ENCODE data around the gene MAP1B. TPM values are rescaled to one million over a fixed set of nuclear protein-coding genes. Genes with fewer than 3 reads are reported as not detected.

MAP1B gene
- total and polyA plus RNA-seq, 2 of the 4 experiments (the other 2 are of a cell fraction): 41.1 to 183 TPM

- TF ChIP-seq BHLHE40 (IDR thresholded peaks at IDR 0.05; ENCODE audit: low read depth, low read length): no peak
- TF ChIP-seq RFX5 (IDR thresholded peaks at IDR 0.05; ENCODE audit: low read depth, low read length): no peak
Measured at GRCh38 chr5:72210888-72211678, 103.8 kb downstream of the MAP1B start (continued).

DNA sequence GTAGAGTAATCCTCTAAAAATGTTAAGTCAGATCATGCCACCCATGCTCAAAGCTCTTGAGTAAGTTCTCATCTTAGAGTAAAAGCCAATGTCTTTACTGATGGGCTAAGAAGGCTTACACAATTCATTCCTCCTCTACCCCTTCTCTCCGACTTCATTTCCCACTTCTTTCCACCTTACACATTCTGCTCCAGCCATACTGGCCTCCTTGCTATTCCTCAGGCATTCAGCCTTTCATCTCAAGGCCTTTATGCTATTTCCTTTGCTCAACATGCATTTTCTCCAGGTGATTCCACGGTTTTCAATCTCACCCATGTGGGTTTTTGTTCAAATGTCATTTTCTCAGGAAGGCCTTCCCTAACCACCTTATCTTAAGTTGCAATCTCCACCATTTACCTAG lies 104.9 kb downstream of the MAP1B start:
- WGBS, 2 experiments (ENCODE audit: extremely low coverage in 2 of 2, insufficient read length in 1 of 2): 100% methylated on average over 1 of the region's 2 CpGs; no CpG with 5 or more reads in 1 of the 2 experiments
- peak overlapping the region; percentile 11; the same call in 1 of the 2 replicates for H4K5ac ChIP-seq (ENCODE audit: low read depth, low read length)
- intact Hi-C loops (cut with micrococcal nuclease) (no loop called here), in situ Hi-C loops (cut with MboI; ENCODE audit: low sequenced_read_pairs) (no loop called here), dilution Hi-C loops (cut with HindIII; ENCODE audit: low sequenced_read_pairs, unreplicated experiment) (no loop called here)
- no peak overlapping the region; the same call in 1 of the 2 replicates for H2AK5ac ChIP-seq (ENCODE audit: low read depth, low read length)
- peak overlapping the region; percentile 58; the same call in 1 of the 2 replicates for H3K4ac ChIP-seq (ENCODE audit: low read depth, low read length)
- no peaks in the 10 kb centered on the region for H4K20me1 ChIP-seq (ENCODE audit: insufficient read depth, low read length)
- peak overlapping the region; percentile 57 for H2BK5ac ChIP-seq (ENCODE audit: low read depth, low read length, poor library complexity, severe bottlenecking)
- no peaks in the 10 kb centered on the region for H3K9me3 ChIP-seq (ENCODE audit: control insufficient read depth, insufficient read depth, low read length)
- H3K9ac ChIP-seq (ENCODE audit: low read depth, low read length): no peak overlapping the region
- H3K18ac ChIP-seq (ENCODE audit: low read depth, low read length): no peak overlapping the region; the same call in 1 of the 2 replicates
- H3K9me1 ChIP-seq (ENCODE audit: insufficient read depth, low read length): peaks cover 10% of the 10 kb centered on the region; the same call in 1 of the 2 replicates
- H2AK9ac ChIP-seq (replicated peaks; ENCODE audit: low read depth, low read length, poor library complexity): no peak overlapping the region
- peaks cover 2% of the 10 kb centered on the region for H3K36me3 ChIP-seq (ENCODE audit: control insufficient read depth, insufficient read depth, low read length)
- no peak overlapping the region for H3K27ac ChIP-seq (ENCODE audit: insufficient read depth, low read length)
- H3K4me3 ChIP-seq (ENCODE audit: insufficient read depth, low read depth, low read length): no peak overlapping the region
- H4K8ac ChIP-seq (ENCODE audit: low read depth in 2 of 2, low read length in 2 of 2): peak overlapping the region in 1 of 2 experiments; percentile 52; a peak in 1 of 4 replicates
- peak overlapping the region; percentile 50; the same call in 1 of the 2 replicates for H3K23ac ChIP-seq (ENCODE audit: low read depth, low read length)
- H2AFZ ChIP-seq (replicated peaks; ENCODE audit: low read length, poor library complexity): no peak overlapping the region
- no peak overlapping the region for H3K56ac ChIP-seq (ENCODE audit: extremely low read depth, insufficient read depth, low read length)
- no peak overlapping the region for H2BK15ac ChIP-seq (ENCODE audit: low read depth, low read length)
- DNase-seq (no peak), ATAC-seq (ENCODE audit: low read depth) (no peak)
- no TSS peak for BruUV-seq (replicated peaks)
- H3K4me1 ChIP-seq (ENCODE audit: control insufficient read depth, insufficient read depth, low read length): peaks cover 19% of the 10 kb centered on the region
- H2BK120ac ChIP-seq (ENCODE audit: low read depth, low read length): peak overlapping the region; percentile 63
- H3K27me3 ChIP-seq (ENCODE audit: control insufficient read depth, insufficient read depth, low read length): no peaks in the 10 kb centered on the region
- no peak overlapping the region for H3K4me2 ChIP-seq (ENCODE audit: low read depth, low read length)
- H4K91ac ChIP-seq (ENCODE audit: insufficient read depth, low read depth, low read length): peak overlapping the region; percentile 20; the same call in 1 of the 2 replicates
- H3K14ac ChIP-seq (replicated peaks; ENCODE audit: low read depth, low read length): peak overlapping the region; percentile 49; the same call in 1 of the 2 replicates
- POLR2A ChIA-PET (ENCODE audit: unreplicated experiment): no interaction called here
- H3K79me1 ChIP-seq (ENCODE audit: low read depth in 1 of 2, low read length in 2 of 2): peaks cover 0 to 28% of the 10 kb centered on the region in 2 experiments; a peak in 2 of 4 replicates
- CTCF ChIA-PET: no interaction called here
- H2BK20ac ChIP-seq (ENCODE audit: low read depth, low read length): peak overlapping the region; percentile 71; the same call in 1 of the 2 replicates
- TF ChIP-seq MXI1 (IDR thresholded peaks at IDR 0.05; ENCODE audit: borderline replicate concordance, low read depth, low read length) (no peak), RFX5 (IDR thresholded peaks at IDR 0.05; ENCODE audit: low read depth, low read length) (no peak), NFE2L2 (IDR thresholded peaks at IDR 0.05; ENCODE audit: low read depth, low read length) (no peak), CTCF (conservative IDR thresholded peaks at IDR 0.05; ENCODE audit: low read depth, low read length) (no peak), MAFK (IDR thresholded peaks at IDR 0.05; ENCODE audit: low read depth, low read length) (no peak), BHLHE40 (IDR thresholded peaks at IDR 0.05; ENCODE audit: low read depth, low read length) (no peak), RAD21 (IDR thresholded peaks at IDR 0.05; ENCODE audit: low read length) (no peak), FOS (IDR thresholded peaks at IDR 0.05; ENCODE audit: low read depth, low read length) (no peak), SMC3 (IDR thresholded peaks at IDR 0.05; ENCODE audit: low read depth, low read length) (no peak), ELK1 (IDR thresholded peaks at IDR 0.05; ENCODE audit: borderline replicate concordance, low read depth, low read length) (no peak), MAZ (IDR thresholded peaks at IDR 0.05; ENCODE audit: borderline replicate concordance, low read depth, low read length) (no peak), CHD1 (IDR thresholded peaks at IDR 0.05; ENCODE audit: low read depth, low read length) (no peak), CEBPB (IDR thresholded peaks at IDR 0.05; ENCODE audit: low read depth, low read length) (no peak)
